HPDE6-E6E7 (cell line): Measurements from ENCODE around the gene RFWD3.
A peak's percentile ranks its signal among the peaks of the same experiment; 100 is the strongest.
"Not testable (repeated sequence)": the region's sequence is repeated elsewhere in the genome, so short reads cannot be mapped to it uniquely, and the experiment has no call there.

Experiments
- DNase-seq: peaks from one replicate; pipeline ENCODE4 v3.0.0; 2011; ENCODE audit warnings: missing footprints; ENCODE audit errors: extremely low spot score

The RFWD3 gene

GRCh38 chr16:74661064-74661463 lies 5.6 kb downstream of the RFWD3 start:
- no peak for DNase-seq

GRCh38 chr16:74660383-74660782 lies 6.3 kb downstream of the RFWD3 start:
- DNase-seq: no peak

DNA sequence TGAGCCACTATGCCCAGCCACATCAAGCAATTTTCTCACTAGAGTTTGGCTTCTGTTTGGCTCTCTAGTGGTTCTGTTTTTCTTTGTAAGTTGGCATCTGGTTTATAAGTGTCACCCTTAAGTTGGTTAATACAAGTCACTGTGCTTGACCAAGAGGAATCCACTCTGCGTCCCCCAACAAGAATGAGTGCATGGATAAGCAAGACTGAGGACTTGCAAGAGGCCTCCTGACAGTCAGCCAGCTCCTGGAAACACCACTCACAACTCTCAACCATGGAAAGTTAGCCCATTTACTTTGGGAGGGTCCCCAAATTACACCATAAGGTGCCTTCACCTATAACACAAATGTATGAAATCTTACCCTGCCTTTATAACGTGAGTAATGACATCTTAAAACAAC lies 7.6 kb downstream of the RFWD3 start:
- DNase-seq: no peak

DNA sequence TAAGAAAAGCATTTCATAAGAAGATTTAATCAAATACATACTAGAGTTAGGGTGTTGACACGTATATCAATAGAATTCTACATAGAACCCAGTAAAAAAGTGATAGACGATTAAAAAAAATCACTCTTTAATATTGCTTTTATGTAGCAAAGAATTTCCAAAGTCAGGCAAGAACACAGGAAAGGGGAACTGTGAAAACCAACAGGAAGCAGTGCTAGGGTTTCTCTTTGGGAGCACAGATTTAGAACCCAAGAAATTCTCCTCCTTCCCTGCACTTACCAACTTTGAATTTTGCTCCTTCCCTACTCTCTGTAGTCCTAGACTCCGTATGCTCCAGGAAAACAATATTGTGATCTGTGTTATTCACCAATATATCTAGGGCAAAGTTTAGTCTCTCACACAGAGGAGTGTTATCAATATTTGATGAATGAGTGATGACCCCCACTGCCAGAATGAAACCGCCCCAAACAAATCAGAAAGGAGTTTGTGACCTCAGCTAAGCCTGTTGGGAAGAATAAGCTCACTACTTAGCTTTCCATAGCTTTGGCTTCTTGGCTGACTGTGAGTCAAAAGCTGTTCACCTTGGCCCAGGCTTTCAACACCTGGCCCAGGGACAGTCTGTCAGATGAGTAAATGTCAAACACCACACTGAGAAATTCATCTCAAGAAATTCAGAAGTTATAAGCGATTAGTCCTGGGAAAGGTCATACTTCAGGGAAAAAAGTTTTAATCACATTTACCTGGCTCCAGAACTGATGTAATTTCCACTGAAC lies 8.6 kb downstream of the RFWD3 start:
- DNase-seq: no peak

- DNase-seq: no peak
These were observed 12.1 kb downstream of the RFWD3 start for GRCh38 chr16:74654536-74655050.

GRCh38 chr16:74652883-74653282 lies 13.8 kb downstream of the RFWD3 start:
- DNase-seq: not testable (repeated sequence)

- no peak for DNase-seq
These were observed 14.4 kb downstream of the RFWD3 start for GRCh38 chr16:74652249-74652648.

GRCh38 chr16:74651841-74652240 lies 14.8 kb downstream of the RFWD3 start:
- DNase-seq: peak; percentile 58

DNA sequence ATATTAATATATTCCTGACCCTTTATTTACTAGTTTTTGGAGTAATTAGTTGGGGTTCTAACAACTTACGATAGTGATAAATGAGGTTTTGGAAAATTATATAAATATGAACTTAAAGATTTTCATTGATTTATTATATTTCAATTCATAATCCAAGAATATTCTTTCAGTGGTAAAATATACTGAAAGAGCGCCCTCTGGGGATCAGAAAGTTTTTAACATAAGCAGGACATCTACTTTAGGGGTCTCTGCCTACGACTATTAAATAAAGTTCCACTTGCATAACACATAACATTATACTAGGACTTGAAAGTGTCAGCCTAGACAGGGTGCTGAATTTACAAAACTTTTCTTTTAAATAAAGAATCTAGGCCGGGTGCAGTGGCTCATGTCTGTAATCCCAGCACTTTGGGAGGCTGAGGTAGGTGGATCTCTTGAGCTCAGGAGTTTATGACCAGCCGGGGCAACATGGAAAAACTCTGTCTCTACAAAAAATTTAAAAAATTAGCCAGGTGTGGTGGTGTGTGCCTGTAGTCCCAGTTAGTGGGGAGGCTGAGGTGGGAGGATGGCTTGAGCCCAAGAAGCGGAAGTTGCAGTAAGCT lies 15.6 kb downstream of the RFWD3 start:
- DNase-seq: no peak

DNA sequence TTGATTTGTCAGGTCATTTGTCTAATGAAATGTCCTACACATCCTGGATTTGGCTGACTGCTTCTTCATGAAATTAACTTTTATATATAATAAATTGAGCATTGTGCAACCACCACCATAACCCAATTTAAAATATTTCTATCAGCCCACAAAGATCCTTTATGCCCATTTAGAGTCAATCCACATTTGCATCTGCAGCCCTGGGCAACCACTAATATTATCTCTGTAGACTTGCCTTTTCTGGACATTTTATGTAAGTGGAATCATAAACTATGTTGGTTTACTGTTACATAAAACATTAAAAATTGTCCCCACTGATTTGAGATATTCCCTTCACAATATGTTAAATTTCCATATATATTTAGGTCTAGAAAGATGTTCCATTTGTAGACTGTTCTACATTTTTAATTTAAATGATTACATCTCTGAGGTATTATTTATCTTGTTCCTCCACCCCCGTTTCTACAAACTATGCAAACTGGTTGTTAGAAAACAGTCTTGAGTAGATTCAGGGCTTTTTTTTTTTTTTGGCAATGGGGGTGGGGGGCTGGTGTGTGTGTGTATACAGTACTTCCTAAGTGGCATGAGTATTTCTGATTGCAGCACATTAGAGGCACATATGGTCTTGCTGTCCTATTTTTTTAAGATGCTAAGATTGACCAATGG lies 16.7 kb downstream of the RFWD3 start:
- no peak for DNase-seq

GRCh38 chr16:74641969-74642368 lies 24.7 kb downstream of the RFWD3 start:
- DNase-seq: no peak

- no peak for DNase-seq
These were observed 28.8 kb downstream of the RFWD3 start for GRCh38 chr16:74637742-74638453.

- no peak for DNase-seq
These were observed 31.4 kb downstream of the RFWD3 start for GRCh38 chr16:74635303-74635702.

DNA sequence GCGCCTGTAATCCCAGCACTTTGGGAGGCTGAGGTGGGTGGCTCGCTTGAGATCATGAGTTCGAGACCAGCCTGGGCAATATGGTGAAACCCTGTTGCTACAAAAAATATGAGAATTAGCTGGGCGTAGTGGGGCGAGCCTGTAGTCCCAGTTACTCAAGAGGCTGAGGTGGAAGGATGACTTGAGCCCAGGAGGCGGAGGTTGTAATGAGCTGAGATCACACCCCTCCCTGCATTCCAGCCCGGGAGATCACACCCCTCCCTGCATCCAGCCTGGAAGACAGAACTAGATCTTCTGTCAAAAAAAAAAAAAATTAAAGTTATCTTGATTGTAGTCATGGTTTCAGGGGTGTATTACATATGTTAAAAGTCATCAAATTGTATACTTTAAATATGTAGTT lies 33.0 kb downstream of the RFWD3 start:
- DNase-seq: no peak

DNA sequence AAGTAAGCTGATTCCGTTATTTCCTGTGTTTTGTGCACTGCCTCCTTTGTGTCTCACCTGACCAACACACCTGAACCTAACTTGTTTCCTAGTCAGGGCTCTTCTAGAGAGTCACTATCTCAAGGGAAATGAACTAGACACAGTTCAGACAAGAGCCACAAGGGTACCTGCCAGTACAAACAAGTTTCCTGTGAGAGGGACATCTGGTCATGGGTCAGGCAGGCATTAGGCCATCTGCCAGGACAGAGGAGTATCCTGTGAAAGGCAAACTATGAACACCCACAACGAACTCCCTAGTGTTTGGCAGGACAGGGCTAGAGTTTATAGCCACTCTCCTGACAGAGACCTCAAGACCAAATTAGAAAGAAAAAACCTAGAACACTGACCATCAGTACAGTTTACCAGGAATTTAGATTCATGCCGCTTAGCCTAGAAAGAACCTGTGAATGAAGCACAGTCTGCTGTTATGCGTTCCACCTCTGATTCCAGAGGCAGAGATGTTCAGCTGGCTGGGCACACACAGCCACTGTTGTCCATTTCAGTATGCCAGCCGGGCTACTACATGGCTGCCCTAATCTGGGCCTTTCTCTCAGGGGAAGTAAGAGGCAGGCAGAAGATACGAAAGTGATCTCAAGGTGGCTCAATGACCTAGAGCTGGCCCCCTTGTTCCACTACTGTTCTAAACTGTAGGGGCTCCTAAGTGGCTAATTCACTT lies 39.0 kb downstream of the RFWD3 start:
- DNase-seq: no peak

GRCh38 chr16:74626741-74627416 lies 39.8 kb downstream of the RFWD3 start:
- DNase-seq: no peak

GRCh38 chr16:74625500-74626350 lies 41.0 kb downstream of the RFWD3 start:
- DNase-seq: no peak

GRCh38 chr16:74623839-74624235 lies 42.8 kb downstream of the RFWD3 start:
- no peak for DNase-seq

DNA sequence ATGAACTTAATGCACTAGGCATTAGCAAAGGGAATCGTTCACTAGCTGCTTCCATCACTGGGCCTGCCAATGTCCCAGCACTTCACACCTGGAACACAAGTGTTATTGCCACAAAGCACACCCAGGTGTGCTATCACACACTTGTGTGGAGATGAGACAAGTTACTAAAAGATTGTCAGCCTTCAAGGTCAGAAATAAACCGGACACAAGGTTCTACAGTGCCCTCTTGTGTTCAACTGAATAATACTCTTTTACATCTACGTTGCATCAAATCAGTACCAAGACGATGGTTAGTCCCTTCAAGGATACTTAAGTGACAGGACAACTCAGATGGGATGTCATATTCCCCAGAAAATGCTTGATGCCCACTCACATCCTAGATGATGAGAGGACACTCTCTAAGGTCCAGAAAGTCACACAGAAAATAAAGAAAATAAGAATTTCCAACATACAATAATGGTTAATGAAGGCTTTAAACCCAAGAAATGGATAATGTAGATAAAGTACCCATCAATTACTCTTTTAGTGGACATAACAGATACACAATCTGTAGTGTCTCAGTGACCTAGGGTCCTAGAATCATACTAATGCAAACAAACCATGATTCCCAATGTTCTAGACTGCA lies 43.4 kb downstream of the RFWD3 start:
- peak; percentile 27 for DNase-seq

DNA sequence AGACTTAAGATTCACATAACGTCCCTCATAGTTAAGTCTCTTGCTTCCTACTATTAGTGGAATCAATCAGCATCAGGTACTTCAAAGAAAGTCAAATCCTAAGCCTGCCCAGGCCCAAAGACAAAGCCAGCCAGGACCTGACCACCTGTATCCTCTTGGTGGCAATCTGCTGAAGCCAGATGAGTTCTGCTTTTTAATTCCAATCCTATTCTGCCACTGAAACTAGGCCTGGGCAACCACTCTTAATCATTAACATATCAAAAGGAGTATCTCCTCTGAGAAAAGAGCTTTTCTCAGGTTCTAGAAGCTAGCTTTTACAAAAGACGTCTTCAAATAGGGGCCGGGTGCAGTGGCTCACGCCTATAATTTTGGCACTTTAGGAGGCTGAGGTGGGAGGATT lies 44.7 kb downstream of the RFWD3 start:
- no peak for DNase-seq
